CD4-positive, alpha-beta T cell treated with Interleukin-12 subunit alpha and Interleukin-12 subunit beta, for 1 hour (primary cell): ENCODE measurements around the gene ZIC3.

Source experiments
- DNase-seq: peaks from one replicate; pipeline ENCODE4 v3.0.0-alpha.2; 2020

ZIC3 gene

DNA sequence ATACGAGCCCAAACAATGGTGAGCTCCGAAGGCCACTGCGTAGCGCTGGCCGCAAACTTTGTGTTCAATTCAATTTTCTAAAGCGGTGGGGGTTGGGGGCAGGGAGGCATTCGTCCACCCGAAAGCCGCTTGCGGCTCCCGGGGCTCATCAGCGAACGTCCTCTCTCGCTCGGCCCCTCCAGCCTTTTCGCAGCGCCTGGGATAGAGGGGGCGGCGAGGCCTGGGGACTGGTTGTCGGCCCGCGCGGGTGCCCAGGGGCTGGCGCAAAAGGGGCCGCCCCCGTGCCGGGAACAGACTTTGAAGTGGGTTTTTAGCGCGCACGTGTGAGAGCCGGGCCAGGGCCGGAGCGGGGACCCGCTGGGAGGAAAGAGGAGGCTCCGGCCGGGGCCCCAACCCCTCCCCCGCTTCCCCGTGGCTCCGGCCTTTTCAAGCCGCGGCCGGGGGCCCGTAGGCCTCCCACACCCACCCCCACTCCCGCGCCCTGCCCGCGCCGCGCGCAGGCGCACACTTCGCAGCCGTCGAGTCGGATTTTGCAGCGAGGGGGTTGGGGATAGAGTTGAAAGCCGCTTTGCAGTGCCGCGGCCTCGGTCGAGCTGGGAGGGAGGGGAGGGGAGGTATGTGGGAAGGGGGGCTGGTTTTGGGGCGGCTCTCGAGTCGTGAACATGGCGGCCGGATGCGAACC lies 8.3 kb downstream of the ZIC3 start:
- no peak for DNase-seq

DNA sequence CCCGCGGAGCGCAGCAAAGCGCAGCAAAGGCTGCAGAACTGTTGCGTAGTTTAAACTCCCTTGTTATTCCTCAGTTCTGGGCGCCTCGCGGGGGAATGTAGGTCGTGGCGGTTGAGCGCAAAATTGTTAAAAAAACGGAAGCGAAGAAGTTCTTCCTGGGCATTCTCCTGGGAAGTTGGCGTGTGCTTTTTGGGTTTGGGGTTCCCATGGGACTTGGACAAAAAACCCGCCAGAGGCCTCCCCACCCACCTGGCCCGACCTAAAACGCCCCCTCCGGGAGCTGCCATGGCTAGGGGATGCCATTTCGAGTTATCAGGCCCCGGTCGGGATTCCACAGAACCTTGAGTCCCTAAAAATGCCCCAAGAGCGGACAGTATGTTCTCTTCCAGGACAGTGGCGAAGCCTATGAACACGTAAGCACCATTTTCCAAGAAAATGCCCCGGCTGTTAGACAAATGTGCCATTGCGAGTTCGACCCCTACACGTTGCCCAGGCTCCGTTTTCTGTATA lies 8.9 kb downstream of the ZIC3 start:
- no peak for DNase-seq

- DNase-seq: no peak
These were observed 9.8 kb downstream of the ZIC3 start for GRCh38 chrX:137575596-137576255.

DNA sequence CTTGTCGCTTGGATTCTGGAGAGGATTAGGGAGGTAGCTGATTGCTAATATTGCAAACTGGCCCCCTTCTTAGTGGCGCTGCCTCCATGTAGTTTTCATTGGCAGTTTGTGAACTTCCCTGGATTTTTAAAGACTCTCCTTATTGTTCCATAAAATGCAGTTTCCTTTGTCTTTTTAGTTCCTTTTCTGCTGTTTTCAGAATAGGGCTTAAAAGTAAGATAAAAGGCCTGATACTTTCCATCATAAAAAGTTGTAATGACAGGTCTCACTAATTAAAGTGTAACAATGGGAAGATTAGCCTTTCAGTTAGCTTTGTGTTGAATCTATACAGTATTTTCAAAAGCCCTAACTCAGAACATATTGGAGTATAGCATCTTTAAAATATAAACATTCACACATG lies 21.2 kb downstream of the ZIC3 start:
- DNase-seq: no peak

- DNase-seq: no peak
These were observed 34.8 kb downstream of the ZIC3 start for GRCh38 chrX:137600769-137601168.
